K562 (cell line): ENCODE measurements around the gene C1orf74. TPM values are rescaled to one million over a fixed set of nuclear protein-coding genes. Genes with fewer than 3 reads are reported as not detected.

ENCODE experiments used
- ATAC-seq: fragments of 200-7000 bp; cut with Tn5 transposase; 3 replicates; pipeline ENCODE4 v1.9.1; 2020; ENCODE audit warnings: moderate library complexity
- BruUV-seq: library from RNA; stranded (reverse); fragments of 400-500 nt; replicated peaks from 2 replicates; lab custom pipeline; 2021; lab: Mats Ljungman, UMichigan
- CTCF ChIA-PET: fragments of 300-600 bp; formaldehyde crosslinking; extraction: SDS; loops from one replicate; lab custom pipeline; 2021; ENCODE audit warnings: low intra/inter-chr PET ratio; lab: Yijun Ruan, JAX
- POLR2A ChIA-PET: fragments of 300-600, 350-650 bp; sonication (Branson Sonifier 250); formaldehyde crosslinking; extraction: SDS; loops from one replicate; lab custom pipeline; 2021; ENCODE audit warnings: antibody characterized with exemption, inconsistent platforms; lab: Yijun Ruan, JAX
- DNase-seq, 4 experiments: peaks; one replicate each; pipeline versions ENCODE4 v3.0.0 to v3.0.0-alpha.2; 2011 to 2018; ENCODE audit warnings: low spot score in 3 of 4, mixed read lengths in 3 of 4; ENCODE audit errors: extremely low read depth in 1 of 4
- FAIRE-seq: peaks from 2 replicates; lab custom pipeline; 2011; peaks lifted over from hg19 to GRCh38; lab: Jason Lieb, UNC
- H2AFZ ChIP-seq: 2 replicates; pipeline ENCODE4 v1.6.0; 2011; ENCODE audit warnings: low read depth, low read length, control low read depth, inconsistent platforms
- H3K27ac ChIP-seq: fragments of 200-600 bp; 3 replicates; pipeline ENCODE4 v1.8.0; 2011; ENCODE audit warnings: low read depth, mild to moderate bottlenecking, control low read depth, inconsistent platforms, low read length, moderate library complexity, mixed read lengths; ENCODE audit errors: extremely low read depth
- H3K27me3 ChIP-seq, 2 experiments: fragments of 300-600 bp in 1 of 2; 2 replicates in 1 of 2; 3 replicates in 1 of 2; pipeline versions ENCODE4 v1.6.0 to v1.8.0; 2011; ENCODE audit warnings: inconsistent platforms in 2 of 2, low read length in 2 of 2, mild to moderate bottlenecking in 1 of 2, mixed read lengths in 1 of 2, moderate library complexity in 1 of 2; ENCODE audit not compliant: control insufficient read depth in 2 of 2, insufficient read depth in 2 of 2
- H3K36me3 ChIP-seq: fragments of 300-600 bp; 3 replicates; pipeline ENCODE4 v1.8.0; 2011; ENCODE audit warnings: mild to moderate bottlenecking, low read length, inconsistent platforms; ENCODE audit not compliant: control insufficient read depth, insufficient read depth
- H3K4me1 ChIP-seq, 2 experiments: fragments of 200-600 bp in 1 of 2; replicated peaks in 1 of 2; 2 replicates in 1 of 2; 3 replicates in 1 of 2; pipeline versions ENCODE4 v1.5.1 to v1.8.0; 2011; ENCODE audit warnings: inconsistent platforms in 2 of 2, low read length in 2 of 2, mild to moderate bottlenecking in 1 of 2, mixed read lengths in 1 of 2, moderate library complexity in 1 of 2; ENCODE audit not compliant: control insufficient read depth in 2 of 2, insufficient read depth in 2 of 2
- H3K4me2 ChIP-seq: 2 replicates; pipeline ENCODE4 v1.6.1; 2011; ENCODE audit warnings: low read length, control low read depth, inconsistent platforms, mixed read lengths; ENCODE audit not compliant: insufficient read depth
- H3K4me3 ChIP-seq: fragments of 200-600 bp; sonication (generic), shearing (Covaris generic); 2 replicates; pipeline ENCODE4 v1.5.1; 2016; ENCODE audit warnings: control low read depth, inconsistent platforms
- H3K79me2 ChIP-seq: fragments of 200-600 bp; 3 replicates; pipeline ENCODE4 v1.8.0; 2011; ENCODE audit warnings: low read length, inconsistent platforms; ENCODE audit not compliant: control insufficient read depth, insufficient read depth
- H3K9ac ChIP-seq, 2 experiments: 2 replicates each; pipeline versions ENCODE4 v1.6.0 to v1.6.1; 2011; ENCODE audit warnings: low read depth in 2 of 2, low read length in 2 of 2, control low read depth in 1 of 2, inconsistent platforms in 1 of 2, mild to moderate bottlenecking in 1 of 2, mixed read lengths in 1 of 2; ENCODE audit not compliant: insufficient read depth in 1 of 2
- H3K9me1 ChIP-seq: one replicate; pipeline ENCODE4 v1.6.0; 2011; ENCODE audit warnings: inconsistent platforms, mild to moderate bottlenecking, low read length, moderate library complexity; ENCODE audit not compliant: control insufficient read depth, insufficient read depth
- H3K9me3 ChIP-seq: replicated peaks from 2 replicates; pipeline ENCODE4 v1.5.1; 2011; ENCODE audit warnings: low read depth, low read length, inconsistent platforms; ENCODE audit not compliant: control insufficient read depth, insufficient read depth
- H4K20me1 ChIP-seq: replicated peaks from 2 replicates; pipeline ENCODE4 v1.6.1; 2011; ENCODE audit warnings: low read length, inconsistent platforms, mixed read lengths; ENCODE audit not compliant: control insufficient read depth, insufficient read depth
- NONO ChIP-seq, 2 experiments: fragments of 200-400 bp in 1 of 2; fragments of 450-650 bp in 1 of 2; formaldehyde crosslinking in 1 of 2; IDR thresholded peaks; 2 replicates each; pipeline ENCODE4 v1.6.1; 2017; ENCODE audit warnings: low read depth in 2 of 2, mild to moderate bottlenecking in 2 of 2, moderate library complexity in 2 of 2, low read length in 1 of 2
- SRSF1 ChIP-seq: fragments of 200-400 bp; formaldehyde crosslinking; IDR thresholded peaks from 2 replicates; pipeline ENCODE4 v1.6.1; 2017; ENCODE audit warnings: mild to moderate bottlenecking, low read depth, low read length, moderate library complexity
- WGBS: fragments of 100-300 bp; shearing (Covaris generic); methylation state at CpG from one replicate; pipeline ENCODE4 v1.1.6; 2016; ENCODE audit warnings: low coverage, mixed read lengths; ENCODE audit not compliant: insufficient coverage; ENCODE audit errors: missing lambda C conversion rate; 5-methylcytosine and 5-hydroxymethylcytosine counted together
- in situ Hi-C: fragments of 300-500 bp; cut with MboI; formaldehyde crosslinking; loops from 4 replicates; pipeline ENCODE4 v1.15.0; 2018; ENCODE audit warnings: inconsistent platforms, mixed read lengths
- intact Hi-C: fragments of 100-400 bp; cut with micrococcal nuclease; formaldehyde crosslinking; loops from 2 replicates; pipeline ENCODE4 v1.14.2; 2022
- polyA plus RNA-seq, 8 experiments: library from polyadenylated mRNA; depleted of rRNA in 4 of 8; stranded (reverse) in 5 of 8; unstranded in 3 of 8; fragments of >200 nt; fragmentation: Nextera tagmentation in 2 of 8; fragmentation: Illumina TruSeq in 1 of 8; extraction: Ambion mirVana in 2 of 8; extraction: Trizol in 1 of 8; gene quantifications; 2 replicates each; pipeline versions ENCODE4 v1.2.1 to v1.2.3, GENCODE V29; 2011 to 2014; ENCODE audit warnings: inconsistent platforms in 1 of 8, missing spikeins in 1 of 8
- total RNA-seq, 7 experiments: library from RNA; depleted of rRNA in 6 of 7; stranded (reverse); fragments of >200 nt in 6 of 7; fragmentation: Illumina TruSeq in 2 of 7; extraction: Trizol in 2 of 7; gene quantifications; 2 replicates each; pipeline versions ENCODE4 v1.2.1 to v1.2.3, GENCODE V29; 2011 to 2021; ENCODE audit warnings: low replicate concordance in 1 of 7
- TF ChIP-seq, protein P1 (sequence below): sonication (generic); formaldehyde crosslinking; IDR thresholded peaks from 2 replicates; pipeline ENCODE4 v1.8.1; 2023; ENCODE audit warnings: mild to moderate bottlenecking, missing genetic modification reagents

The C1orf74 gene
- total and polyA plus RNA-seq, 9 of the 15 experiments (the other 6 are each of a cell fraction or from before 2014, with no cell fraction given): 4.0 to 7.6 (median 5.7) TPM

DNA sequence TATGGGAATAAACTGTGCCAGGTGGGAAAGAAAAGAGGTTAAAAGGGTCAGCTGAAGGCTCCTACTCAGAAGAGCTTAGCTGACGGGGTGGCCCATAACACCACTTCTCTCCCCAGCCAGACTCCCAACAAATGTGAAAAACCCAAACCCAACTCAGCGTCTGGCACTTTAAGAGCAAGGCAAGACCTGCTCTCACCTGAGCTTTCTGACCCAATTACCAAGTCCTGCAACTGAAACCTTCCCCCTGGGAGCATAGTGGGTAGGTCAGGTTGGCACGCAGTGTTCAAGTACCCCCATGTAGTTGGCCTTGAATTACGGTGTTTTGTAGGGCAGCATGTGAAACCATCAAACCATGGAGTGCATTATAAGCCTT lies 18.4 kb upstream of the C1orf74 start:
- ChIA-PET CTCF (no interaction called here), POLR2A (no interaction called here)
- in situ Hi-C loops: no loop called here
- no peak overlapping the region for H3K9ac ChIP-seq
- peaks cover 3% of the 10 kb centered on the region for H3K9me1 ChIP-seq
- BruUV-seq: no TSS peak
- no peak overlapping the region for H3K4me3 ChIP-seq
- WGBS: 4% methylated on average over 4 of the region's 4 CpGs
- H4K20me1 ChIP-seq: no peaks in the 10 kb centered on the region
- TF ChIP-seq NONO (IDR thresholded peaks at IDR 0.05; ENCODE audit: low read depth in 2 of 2, low read length in 1 of 2) (no peak), SRSF1 (no peak)
- TF ChIP-seq, protein P1, sequence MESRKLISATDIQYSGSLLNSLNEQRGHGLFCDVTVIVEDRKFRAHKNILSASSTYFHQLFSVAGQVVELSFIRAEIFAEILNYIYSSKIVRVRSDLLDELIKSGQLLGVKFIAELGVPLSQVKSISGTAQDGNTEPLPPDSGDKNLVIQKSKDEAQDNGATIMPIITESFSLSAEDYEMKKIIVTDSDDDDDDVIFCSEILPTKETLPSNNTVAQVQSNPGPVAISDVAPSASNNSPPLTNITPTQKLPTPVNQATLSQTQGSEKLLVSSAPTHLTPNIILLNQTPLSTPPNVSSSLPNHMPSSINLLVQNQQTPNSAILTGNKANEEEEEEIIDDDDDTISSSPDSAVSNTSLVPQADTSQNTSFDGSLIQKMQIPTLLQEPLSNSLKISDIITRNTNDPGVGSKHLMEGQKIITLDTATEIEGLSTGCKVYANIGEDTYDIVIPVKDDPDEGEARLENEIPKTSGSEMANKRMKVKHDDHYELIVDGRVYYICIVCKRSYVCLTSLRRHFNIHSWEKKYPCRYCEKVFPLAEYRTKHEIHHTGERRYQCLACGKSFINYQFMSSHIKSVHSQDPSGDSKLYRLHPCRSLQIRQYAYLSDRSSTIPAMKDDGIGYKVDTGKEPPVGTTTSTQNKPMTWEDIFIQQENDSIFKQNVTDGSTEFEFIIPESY: no peak
- TF ChIP-seq, all 486 proteins: peak for 0
- no peaks in the 10 kb centered on the region for H3K9me3 ChIP-seq
- no peak for ATAC-seq
- peaks cover 19 to 22% of the 10 kb centered on the region in 2 experiments; a peak in 4 of 5 replicates for H3K27me3 ChIP-seq
- no peak overlapping the region for H2AFZ ChIP-seq
- no peak overlapping the region for H3K27ac ChIP-seq
- no peak overlapping the region for H3K4me2 ChIP-seq
- FAIRE-seq: no peak
- no peak for DNase-seq
- no peaks in the 10 kb centered on the region for H3K36me3 ChIP-seq
- intact Hi-C loops: no loop called here
- H3K79me2 ChIP-seq: no peaks in the 10 kb centered on the region
- peaks cover 13 to 16% of the 10 kb centered on the region in 2 experiments for H3K4me1 ChIP-seq
